ENCODE data around the gene GFRA3.
"Not testable (repeated sequence)": the region's sequence is repeated elsewhere in the genome, so short reads cannot be mapped to it uniquely, and the experiment has no call there.

Gene GFRA3

GRCh38 chr5:138274189-138274853 is at the start of gene GFRA3:
GFRA3 (minus strand) TSS chr5:138274621; CDS start chr5:138274424, 197 bp downstream.
- no peak for DNase-seq

DNA sequence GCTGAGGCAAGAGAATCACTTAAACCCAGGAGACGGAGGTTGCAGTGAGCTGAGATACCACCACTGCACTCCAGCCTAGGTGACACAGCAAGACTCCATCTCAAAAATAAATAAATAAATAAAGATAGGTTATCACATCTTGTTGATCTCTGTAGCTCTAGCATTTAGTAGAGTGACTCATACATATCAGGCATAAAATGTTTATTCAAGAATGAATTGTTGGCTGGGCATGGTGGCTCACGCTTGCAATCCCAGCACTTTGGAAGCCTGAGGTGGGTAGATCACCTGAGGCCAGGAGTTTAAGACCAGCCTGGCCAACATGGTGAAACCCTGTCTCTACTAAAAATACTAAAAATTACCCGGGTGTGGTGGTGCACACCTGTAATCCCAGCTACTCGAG is 43.8 kb upstream of the GFRA3 start:
- not testable (repeated sequence) for DNase-seq

DNA sequence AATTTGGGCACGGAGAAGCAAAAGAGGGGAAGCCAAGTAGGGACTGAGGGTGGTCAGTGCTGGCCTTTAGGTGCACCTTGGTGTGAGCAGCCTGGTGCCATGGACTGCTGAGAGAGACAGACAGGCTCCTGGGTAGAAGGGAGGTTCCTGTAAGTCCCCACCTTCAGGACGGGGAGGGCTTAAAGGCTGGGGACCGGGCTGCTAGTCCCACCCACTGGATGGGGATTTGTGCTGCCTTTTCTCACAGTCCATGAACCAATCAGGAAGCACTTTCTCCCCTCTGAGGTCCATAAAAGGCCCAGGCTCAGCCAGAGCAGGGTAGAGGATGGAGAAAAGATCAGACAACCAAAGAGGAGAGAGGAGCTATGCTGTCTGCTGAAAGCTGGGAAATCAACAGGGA is 41.9 kb upstream of the GFRA3 start:
- no peak for DNase-seq

DNA sequence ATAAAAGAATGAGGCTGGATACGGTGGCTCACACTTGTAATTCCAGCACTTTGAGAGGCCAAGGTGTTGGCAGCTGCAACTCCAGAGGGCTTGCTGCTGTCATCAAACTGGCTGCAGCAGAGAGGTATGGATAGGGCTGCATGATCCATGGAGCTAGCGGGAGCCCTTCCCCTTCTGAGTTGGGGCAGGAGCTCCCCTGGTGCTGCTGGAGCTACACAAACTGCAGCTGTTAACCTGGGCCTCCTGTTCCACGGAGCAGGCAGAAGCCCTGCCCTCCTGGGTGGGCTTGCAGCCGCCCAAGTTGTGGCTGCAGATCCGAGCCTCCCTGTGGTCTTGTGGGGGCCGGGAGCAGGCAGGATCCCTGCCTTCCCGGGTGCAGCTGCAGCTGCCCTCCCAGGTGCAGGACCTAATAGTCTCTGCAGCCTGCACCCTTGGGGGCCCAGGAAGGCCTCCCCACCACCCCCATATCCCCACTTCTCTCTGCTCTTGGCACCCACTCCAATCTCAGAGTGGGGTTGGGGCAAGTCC is 41.4 kb upstream of the GFRA3 start:
- DNase-seq: no peak

- DNase-seq: no peak
Measured at GRCh38 chr5:138305797-138306196, 31.4 kb upstream of the GFRA3 start.

GRCh38 chr5:138303372-138303771 is 29.0 kb upstream of the GFRA3 start:
- DNase-seq: no peak

- DNase-seq: no peak
Measured at GRCh38 chr5:138289296-138289695, 14.9 kb upstream of the GFRA3 start.

DNA sequence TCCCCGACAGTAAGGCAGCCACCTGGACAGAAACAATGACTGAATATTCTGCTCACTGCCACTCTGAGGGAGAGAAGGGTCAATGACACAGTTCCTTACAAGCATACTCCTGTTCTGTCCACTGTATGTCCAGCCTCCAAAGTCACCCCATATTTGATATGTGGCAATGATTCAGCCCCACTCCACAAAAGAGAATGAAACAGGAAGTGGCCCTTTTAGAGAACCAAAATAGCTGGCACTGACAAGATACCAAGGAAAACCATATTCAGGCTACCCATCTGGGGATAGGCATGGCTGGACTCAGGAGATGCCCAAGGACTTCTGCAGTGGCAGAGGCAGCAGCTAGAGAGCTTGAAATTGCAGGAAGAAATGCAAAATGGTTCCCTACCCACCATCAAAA is 12.8 kb upstream of the GFRA3 start:
- DNase-seq: no peak

DNA sequence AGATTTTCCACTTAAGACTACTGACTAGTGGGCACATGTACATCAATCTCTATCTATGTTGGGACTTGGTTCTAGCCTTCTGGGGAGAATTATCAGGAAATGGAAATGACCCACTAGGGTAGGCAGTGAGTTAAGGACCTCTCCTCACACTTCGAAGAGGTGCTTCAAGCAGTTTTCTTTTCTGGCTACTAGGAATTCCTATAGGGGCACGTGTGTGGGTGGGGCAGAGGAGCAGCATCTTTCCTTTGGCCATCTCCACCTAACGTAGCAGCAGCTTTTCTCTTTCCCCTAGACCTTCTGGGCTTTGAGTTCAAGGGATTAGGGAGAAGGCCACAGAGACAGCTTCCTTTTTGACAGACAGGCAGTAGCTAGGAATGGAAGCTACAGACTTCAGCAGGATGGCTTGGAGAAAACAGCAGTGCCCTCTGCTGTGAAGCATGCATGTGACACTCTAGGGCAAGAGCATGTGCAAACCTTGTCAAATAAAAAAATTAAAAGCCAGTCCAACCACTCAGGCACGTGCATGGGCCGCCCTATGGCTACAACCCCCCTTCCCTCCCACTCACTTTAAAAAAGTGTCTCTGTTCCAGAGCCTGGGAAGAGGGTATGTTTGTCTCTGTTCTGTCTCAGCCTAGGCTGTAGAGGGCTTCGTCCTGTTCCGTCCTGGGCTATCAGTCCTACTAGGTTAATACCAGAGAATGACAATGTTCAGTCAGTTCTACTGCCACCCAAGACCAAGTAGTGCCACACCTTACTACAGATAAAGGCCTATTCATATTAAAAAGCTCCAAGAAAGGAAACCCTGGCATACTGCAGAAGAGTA is 8.7 kb upstream of the GFRA3 start:
- no peak for DNase-seq

- DNase-seq: no peak
Measured at GRCh38 chr5:138280915-138281314, 6.5 kb upstream of the GFRA3 start.

- no peak for DNase-seq
Measured at GRCh38 chr5:138276402-138277054, 2.1 kb upstream of the GFRA3 start.

GRCh38 chr5:138275895-138276294 is 1.5 kb upstream of the GFRA3 start:
- no peak for DNase-seq

DNA sequence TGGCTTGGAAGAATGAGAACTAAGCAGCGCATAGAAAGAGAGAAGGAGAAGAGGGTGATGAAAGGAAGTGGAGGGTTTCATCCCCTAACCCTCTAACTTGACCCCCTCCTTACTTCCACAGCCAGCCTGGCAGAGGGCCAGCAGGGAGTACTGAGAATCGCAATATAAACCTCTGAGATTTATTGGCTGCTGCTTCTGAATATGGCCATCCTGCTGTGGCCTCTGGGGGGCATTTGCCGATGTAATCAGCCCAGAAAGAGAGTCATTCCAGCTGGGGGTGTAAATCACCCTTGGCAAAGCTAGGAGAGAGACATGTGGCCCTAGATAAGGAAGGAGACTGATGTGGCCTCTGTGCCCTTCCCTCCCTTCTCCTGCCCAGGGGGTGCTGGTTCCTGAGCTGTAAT is 960 bp upstream of the GFRA3 start:
- no peak for DNase-seq

- DNase-seq: no peak
Measured at GRCh38 chr5:138273834-138274188, 610 bp downstream of the GFRA3 start.

- no peak for DNase-seq
Measured at GRCh38 chr5:138272681-138273080, 1.7 kb downstream of the GFRA3 start.

GRCh38 chr5:138271281-138271680 is 3.1 kb downstream of the GFRA3 start:
- no peak for DNase-seq

DNA sequence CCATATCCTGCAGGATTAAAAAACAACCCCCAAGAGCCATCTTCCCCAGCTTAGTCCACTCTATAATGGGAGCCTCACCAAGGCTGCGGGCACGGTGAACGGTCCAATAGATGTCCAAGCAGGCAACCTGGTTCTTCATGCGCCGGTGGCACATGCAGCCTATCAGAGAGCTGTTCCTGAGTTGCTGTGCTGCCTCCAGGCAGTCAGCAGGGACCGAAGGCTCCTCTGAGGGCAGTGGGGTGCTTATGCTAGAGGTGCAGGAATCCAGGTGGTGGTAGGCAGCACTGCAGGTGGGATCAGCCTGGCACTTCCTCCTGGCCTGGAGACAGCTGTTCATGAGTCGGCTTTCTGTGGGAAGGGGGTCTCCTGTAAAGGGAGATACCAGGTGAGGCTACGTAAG is 10.2 kb downstream of the GFRA3 start:
- no peak for DNase-seq

- no peak for DNase-seq
Measured at GRCh38 chr5:138263581-138263980, 10.8 kb downstream of the GFRA3 start.

GRCh38 chr5:138258704-138259292 is 15.6 kb downstream of the GFRA3 start:
- no peak for DNase-seq

GRCh38 chr5:138257583-138257982 is 16.8 kb downstream of the GFRA3 start:
- no peak for DNase-seq

GRCh38 chr5:138252944-138253343 is 21.5 kb downstream of the GFRA3 start:
- no peak for DNase-seq

GRCh38 chr5:138247800-138248199 is 26.6 kb downstream of the GFRA3 start:
- not testable (repeated sequence) for DNase-seq

DNA sequence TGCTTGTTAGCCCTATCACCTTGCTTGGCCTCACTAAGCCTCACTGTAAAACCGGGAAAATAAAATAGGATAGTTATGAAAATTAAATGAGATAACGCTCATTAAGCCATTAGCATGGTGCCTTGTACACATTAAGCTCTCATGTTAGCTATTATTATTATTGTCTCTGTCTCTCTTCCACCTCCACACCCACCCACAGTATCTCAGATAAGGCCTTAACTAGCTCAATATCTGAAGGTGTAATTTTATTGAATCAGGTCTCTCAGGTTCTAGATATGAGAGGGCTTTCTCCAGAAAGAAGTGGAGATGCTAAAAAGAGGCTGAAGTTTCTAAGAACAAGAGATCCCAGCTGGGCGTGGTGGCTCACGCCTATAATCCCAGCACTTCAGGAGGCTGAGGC is 27.6 kb downstream of the GFRA3 start:
- DNase-seq: no peak
